Measurements from ENCODE around the gene GPRIN2. TPM values are rescaled to one million over a fixed set of nuclear protein-coding genes. Genes with fewer than 3 reads are reported as not detected.

The GPRIN2 gene
- total RNA-seq, 1 donor from 2014 or later = 6.3 TPM

- DNase-seq (ENCODE audit: low spot score in 2 of 2) = peak; percentile 8 to 62
- intact Hi-C loops (cut with DNase I) = loop anchor here (1.0 kb wide), 1 partner anchor 16 kb away; no protein-coding TSS in a partner anchor
- TF ChIP-seq CTCF (IDR thresholded peaks at IDR 0.05) = no peak
- Histone ChIP-seq H3K36me3 (no peaks in the 10 kb centered on the region), H3K27me3 (no peaks in the 10 kb centered on the region), H3K27ac (peak overlapping the region in 1 of 2 donors; percentile 22), H3K4me3 (no peak overlapping the region), H3K4me1 (peaks cover 9 to 18% of the 10 kb centered on the region in 2 donors), H3K9me3 (no peaks in the 10 kb centered on the region)
Measured at GRCh38 chr10:46524472-46525176, 31.8 kb downstream of the GPRIN2 start.

DNA sequence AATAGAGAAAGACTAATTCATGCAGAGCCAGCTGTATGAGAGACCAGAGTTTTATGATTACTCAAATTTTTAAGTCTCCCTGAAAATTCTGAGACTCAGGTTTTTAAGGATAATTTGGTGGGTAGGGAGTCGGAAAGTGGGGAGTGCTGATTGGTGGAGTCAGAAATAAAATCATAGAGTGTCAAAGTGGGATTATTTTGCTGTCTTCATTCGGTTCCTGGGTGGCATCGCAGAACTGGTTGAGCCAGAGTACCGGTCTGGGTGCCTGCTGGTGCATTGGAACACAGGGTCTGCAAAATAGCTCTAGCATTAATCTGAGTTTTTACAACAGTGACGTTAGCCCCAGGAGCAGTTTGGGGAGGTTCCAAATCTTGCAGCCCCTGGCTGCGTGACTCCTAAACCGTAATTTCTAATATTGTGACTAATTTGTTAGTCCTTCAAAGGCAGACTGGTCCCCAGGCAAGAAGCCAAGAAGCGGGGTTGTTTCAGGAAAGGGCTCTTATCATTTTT, 32.4 kb downstream of the GPRIN2 start:
- no peaks in the 10 kb centered on the region for H3K9me3 ChIP-seq
- H3K27me3 ChIP-seq = no peaks in the 10 kb centered on the region
- intact Hi-C loops (cut with DNase I) = loop anchor here (1.0 kb wide), 1 partner anchor 16 kb away; no protein-coding TSS in a partner anchor
- H3K4me1 ChIP-seq = peaks cover 9 to 18% of the 10 kb centered on the region in 2 donors
- no peak overlapping the region for H3K4me3 ChIP-seq
- H3K36me3 ChIP-seq = no peaks in the 10 kb centered on the region
- TF ChIP-seq CTCF (IDR thresholded peaks at IDR 0.05) = no peak
- DNase-seq (ENCODE audit: low spot score in 2 of 2) = peak; percentile 10 to 71
- peak overlapping the region; percentile 11 to 22 for H3K27ac ChIP-seq

DNA sequence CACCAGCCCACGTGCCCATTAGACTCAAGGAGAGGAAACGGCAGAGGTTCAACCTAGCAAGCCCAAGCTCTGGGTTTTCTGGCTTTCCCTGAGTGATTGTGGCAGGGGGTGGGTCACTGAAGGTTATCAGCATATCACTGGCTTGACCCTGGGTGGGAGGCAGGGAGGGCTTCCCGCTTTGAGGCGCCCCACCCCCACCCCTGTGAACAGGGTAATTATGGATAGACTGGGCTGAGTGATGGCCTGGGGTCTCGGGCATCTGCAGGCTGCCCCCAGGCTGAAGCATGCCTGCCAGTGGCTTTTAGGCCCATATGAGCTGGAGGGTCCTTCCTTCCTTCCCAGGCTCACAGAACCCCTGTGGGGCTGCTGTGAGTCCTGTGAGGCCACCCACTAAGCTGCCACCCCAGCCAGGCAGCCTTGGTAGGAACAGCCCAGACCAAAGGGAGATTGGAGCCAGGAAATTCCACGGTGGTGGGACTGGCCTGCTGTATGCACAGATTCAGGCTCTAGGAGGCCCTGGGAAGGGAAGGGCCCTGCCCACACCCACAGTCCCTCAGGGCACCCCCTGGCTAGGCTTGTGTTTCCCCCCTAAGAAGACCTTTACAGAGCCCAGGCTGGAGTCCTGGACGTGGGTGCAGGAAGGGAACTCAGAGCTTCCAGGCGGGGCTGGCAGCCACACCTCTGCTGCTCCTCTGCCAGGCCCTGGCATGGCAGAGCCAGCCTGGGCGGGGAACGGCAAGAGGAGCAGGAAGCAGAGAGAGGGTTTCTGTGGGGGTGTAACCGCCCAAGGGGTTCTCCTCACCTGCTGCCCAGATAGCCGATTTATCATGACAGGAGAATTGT, 33.1 kb downstream of the GPRIN2 start:
- H3K9me3 ChIP-seq = no peaks in the 10 kb centered on the region
- no peak overlapping the region for H3K4me3 ChIP-seq
- H3K4me1 ChIP-seq = peaks cover 9 to 18% of the 10 kb centered on the region in 2 donors
- TF ChIP-seq CTCF (IDR thresholded peaks at IDR 0.05) = no peak
- peak; percentile 7 to 66 for DNase-seq (ENCODE audit: low spot score in 2 of 2)
- no peaks in the 10 kb centered on the region for H3K36me3 ChIP-seq
- peak overlapping the region; percentile 11 to 22 for H3K27ac ChIP-seq
- intact Hi-C loops (cut with DNase I) = no loop called here
- H3K27me3 ChIP-seq = no peaks in the 10 kb centered on the region

GRCh38 chr10:46522295-46523118, 34.0 kb downstream of the GPRIN2 start:
- intact Hi-C loops (cut with DNase I) = no loop called here
- DNase-seq (ENCODE audit: low spot score in 2 of 2) = peak in 1 of 2 donors; percentile 50
- Histone ChIP-seq H3K27ac (no peak overlapping the region), H3K9me3 (no peaks in the 10 kb centered on the region), H3K27me3 (no peaks in the 10 kb centered on the region), H3K4me1 (peaks cover 9 to 18% of the 10 kb centered on the region in 2 donors), H3K36me3 (no peaks in the 10 kb centered on the region), H3K4me3 (no peak overlapping the region)
- no peak for TF ChIP-seq CTCF (IDR thresholded peaks at IDR 0.05)

- H3K27ac ChIP-seq = no peak overlapping the region
- no peak overlapping the region for H3K4me3 ChIP-seq
- peak in 1 of 2 donors; percentile 61 for DNase-seq (ENCODE audit: low spot score in 2 of 2)
- H3K36me3 ChIP-seq = no peaks in the 10 kb centered on the region
- H3K9me3 ChIP-seq = no peaks in the 10 kb centered on the region
- H3K4me1 ChIP-seq = peaks cover 9 to 18% of the 10 kb centered on the region in 2 donors
- H3K27me3 ChIP-seq = no peaks in the 10 kb centered on the region
- intact Hi-C loops (cut with DNase I) = no loop called here
- no peak for TF ChIP-seq CTCF (IDR thresholded peaks at IDR 0.05)
Measured at GRCh38 chr10:46520941-46521340, 35.5 kb downstream of the GPRIN2 start.

Measured in ascending aorta (tissue), 2 donors.